GM23338 (cell line): ENCODE measurements around the gene ZSCAN25. TPM values are rescaled to one million over a fixed set of nuclear protein-coding genes. Genes with fewer than 3 reads are reported as not detected.

Experiments used
- ATAC-seq: fragments of 200-7000 bp; cut with Tn5 transposase; 3 replicates; pipeline ENCODE4 v1.9.1; 2020
- DNase-seq: peaks from one replicate; pipeline ENCODE4 v3.0.0-alpha.2; 2015; ENCODE audit warnings: low spot score
- H2AFZ ChIP-seq: fragments of 200-600 bp; sonication (generic); 2 replicates; pipeline ENCODE4 v1.8.0; 2016; ENCODE audit warnings: antibody characterized with exemption, mild to moderate bottlenecking, moderate library complexity
- H3F3A ChIP-seq: fragments of 200-600 bp; sonication (generic); replicated peaks from 2 replicates; pipeline ENCODE4 v1.8.0; 2017; ENCODE audit warnings: antibody characterized with exemption, mixed run types, low read depth
- H3K27ac ChIP-seq: fragments of 200-600 bp; sonication (generic); 2 replicates; pipeline ENCODE4 v1.6.1; 2016; ENCODE audit warnings: low read depth
- H3K27me3 ChIP-seq: fragments of 200-600 bp; sonication (generic); 2 replicates; pipeline ENCODE4 v1.8.0; 2016; ENCODE audit warnings: mild to moderate bottlenecking, mixed run types, moderate library complexity; ENCODE audit not compliant: insufficient read depth
- H3K36me3 ChIP-seq: fragments of 200-600 bp; sonication (generic); 2 replicates; pipeline ENCODE4 v1.8.0; 2016; ENCODE audit warnings: mild to moderate bottlenecking; ENCODE audit not compliant: insufficient read depth
- H3K4me1 ChIP-seq: fragments of 200-600 bp; sonication (generic); 2 replicates; pipeline ENCODE4 v1.8.0; 2016; ENCODE audit warnings: mild to moderate bottlenecking, moderate library complexity; ENCODE audit not compliant: insufficient read depth
- H3K4me2 ChIP-seq: fragments of 200-600 bp; sonication (generic); 2 replicates; pipeline ENCODE4 v1.7.1; 2017; ENCODE audit warnings: mixed run types
- H3K4me3 ChIP-seq: fragments of 200-600 bp; sonication (generic); 2 replicates; pipeline ENCODE4 v1.6.1; 2016; ENCODE audit warnings: mixed run types
- H3K79me2 ChIP-seq: fragments of 200-600 bp; sonication (generic); replicated peaks from 2 replicates; pipeline ENCODE4 v1.8.0; 2017; ENCODE audit warnings: mild to moderate bottlenecking; ENCODE audit not compliant: insufficient read depth
- H3K9me2 ChIP-seq: fragments of 200-600 bp; sonication (generic); 2 replicates; pipeline ENCODE4 v1.8.0; 2017; ENCODE audit not compliant: insufficient read depth
- H4K20me1 ChIP-seq: fragments of 200-600 bp; sonication (generic); replicated peaks from 2 replicates; pipeline ENCODE4 v1.8.0; 2017; ENCODE audit warnings: mild to moderate bottlenecking; ENCODE audit not compliant: insufficient read depth
- H3K27ac Mint-ChIP-seq: 2 replicates; pipeline ENCODE4 v1.8.0; 2020; ENCODE audit warnings: inconsistent platforms, mild to moderate bottlenecking, moderate library complexity, mixed read lengths
- H3K27me3 Mint-ChIP-seq: 3 replicates; pipeline ENCODE4 v1.8.0; 2022; ENCODE audit warnings: low read depth, mild to moderate bottlenecking, moderate library complexity, mixed read lengths, inconsistent platforms; ENCODE audit not compliant: insufficient read depth, poor library complexity
- H3K36me3 Mint-ChIP-seq: 3 replicates; pipeline ENCODE4 v1.8.0; 2021; ENCODE audit warnings: low read depth, mild to moderate bottlenecking, inconsistent platforms, moderate library complexity, mixed read lengths
- H3K4me1 Mint-ChIP-seq: 3 replicates; pipeline ENCODE4 v1.8.0; 2020; ENCODE audit warnings: mild to moderate bottlenecking, inconsistent platforms, mixed read lengths
- H3K4me3 Mint-ChIP-seq: 3 replicates; pipeline ENCODE4 v1.8.0; 2021; ENCODE audit warnings: moderate library complexity, mild to moderate bottlenecking, inconsistent platforms, mixed read lengths
- H3K9me3 Mint-ChIP-seq: 3 replicates; pipeline ENCODE4 v1.8.0; 2020; ENCODE audit warnings: moderate library complexity, mild to moderate bottlenecking, inconsistent platforms, mixed read lengths
- CREB1 ChIP-seq: fragments of 250-450 bp; sonication (Bioruptor Pico); IDR thresholded peaks from 2 replicates; pipeline ENCODE4 v1.5.0; 2020; ENCODE audit warnings: low read depth, mild to moderate bottlenecking, moderate library complexity
- CTCF ChIP-seq, 2 experiments: fragments of 200-600 bp in 1 of 2; sonication (generic) in 1 of 2; conservative IDR thresholded peaks; 2 replicates each; pipeline versions ENCODE4 v1.5.1 to v1.6.1; 2016 to 2017; ENCODE audit warnings: antibody characterized with exemption in 2 of 2, low read depth in 2 of 2, mild to moderate bottlenecking in 2 of 2, moderate library complexity in 1 of 2
- ETS1 ChIP-seq: IDR thresholded peaks from 2 replicates; pipeline ENCODE4 v1.6.1; 2016; ENCODE audit warnings: antibody characterized with exemption
- EZH2 ChIP-seq: fragments of 200-600 bp; sonication (generic); IDR thresholded peaks from one replicate; pipeline ENCODE4 v1.8.0; 2017; ENCODE audit warnings: antibody characterized with exemption, mild to moderate bottlenecking, low read depth; ENCODE audit not compliant: unreplicated experiment
- NANOG ChIP-seq: IDR thresholded peaks from 2 replicates; pipeline ENCODE4 v1.6.1; 2016; ENCODE audit warnings: antibody characterized with exemption, borderline replicate concordance
- POLR2AphosphoS5 ChIP-seq: IDR thresholded peaks from 2 replicates; pipeline ENCODE4 v1.6.1; 2016; ENCODE audit warnings: antibody characterized with exemption, low read depth
- REST ChIP-seq: IDR thresholded peaks from one replicate; pipeline ENCODE4 v1.6.1; 2018; ENCODE audit warnings: antibody characterized with exemption; ENCODE audit not compliant: unreplicated experiment
- STAT1 ChIP-seq: IDR thresholded peaks from one replicate; pipeline ENCODE4 v1.6.1; 2016; ENCODE audit warnings: antibody characterized with exemption; ENCODE audit not compliant: unreplicated experiment
- ZNF331 ChIP-seq: fragments of 250-450 bp; sonication (Bioruptor Pico); IDR thresholded peaks from 2 replicates; pipeline ENCODE4 v1.5.0; 2020; ENCODE audit warnings: low read depth, mild to moderate bottlenecking, moderate library complexity
- ZNF462 ChIP-seq: fragments of 250-450 bp; sonication (Bioruptor Pico); IDR thresholded peaks from 2 replicates; pipeline ENCODE4 v1.5.0; 2020; ENCODE audit warnings: mild to moderate bottlenecking, moderate library complexity
- polyA plus RNA-seq: library from polyadenylated mRNA; unstranded; fragments of >200 nt; fragmentation: Nextera tagmentation; extraction: Ambion mirVana; gene quantifications from 2 replicates; pipeline ENCODE4 v1.2.1, GENCODE V29; 2016
- total RNA-seq: library from RNA; depleted of rRNA; stranded (reverse); fragments of >200 nt; shearing (Covaris generic); gene quantifications from 2 replicates; pipeline ENCODE4 v1.2.3, GENCODE V29; 2014

Gene ZSCAN25
- total and polyA plus RNA-seq, 2 experiments from 2014 or later, result 4.8 to 17.5 TPM

GRCh38 chr7:99615989-99616358, 772 bp upstream of the ZSCAN25 start (continued):
- TF ChIP-seq CTCF (conservative IDR thresholded peaks at IDR 0.05; ENCODE audit: low read depth in 2 of 2) (no peak), NANOG (no peak), ETS1 (no peak), EZH2 (no peak), ZNF331 (CRISPR knock-in tag) (no peak), POLR2AphosphoS5 (no peak), STAT1 (no peak), CREB1 (CRISPR knock-in tag) (no peak)

GRCh38 chr7:99617192-99617781, 541 bp downstream of the ZSCAN25 start:
- Histone ChIP-seq H2AFZ (peak overlapping the region; percentile 96), H3K36me3 (peaks cover 12% of the 10 kb centered on the region), H3F3A (no peaks in the 10 kb centered on the region), H3K79me2 (peaks cover 20% of the 10 kb centered on the region), H3K9me2 (no peaks in the 10 kb centered on the region), H3K4me3 (peak overlapping the region; percentile 94), H3K4me2 (peak overlapping the region; percentile 84), H3K27ac (0 out of 2 replicates have a peak overlapping the region, but pooled peaks have one; percentile 55), H3K27me3 (no peaks in the 10 kb centered on the region), H4K20me1 (no peaks in the 10 kb centered on the region; the same call in 1 of the 2 replicates), H3K4me1 (peaks cover 5% of the 10 kb centered on the region; the same call in 1 of the 2 replicates)
- DNase-seq (no peak), ATAC-seq (peak; percentile 70)
- Mint-ChIP-seq H3K36me3 (peaks cover 43% of the 10 kb centered on the region), H3K4me3 (peak overlapping the region; percentile 93), H3K4me1 (peaks cover 9% of the 10 kb centered on the region), H3K27me3 (peaks cover 14% of the 10 kb centered on the region), H3K9me3 (no peaks in the 10 kb centered on the region; the same call in 2 of the 3 replicates), H3K27ac (peak overlapping the region; percentile 98)
- TF ChIP-seq CREB1 (CRISPR knock-in tag) (no peak), ZNF462 (CRISPR knock-in tag) (no peak), REST (no peak), EZH2 (no peak)
